H7 (cell line): Measurements from ENCODE around the gene KHDC1. TPM values are rescaled to one million over a fixed set of nuclear protein-coding genes. Genes with fewer than 3 reads are reported as not detected.

Experiments used
- total RNA-seq: library from RNA; depleted of rRNA; stranded (reverse); fragments of >200 nt; shearing (Covaris generic); gene quantifications from 2 replicates; pipeline ENCODE4 v1.2.3, GENCODE V29; 2014; rRNA removed

The KHDC1 gene
- total RNA-seq, 1 experiment from 2014 or later = 4.5 TPM

Other genes with a start within 250 kb of the KHDC1 start
- 0.28 TPM in 1 of 2 replicates, not detected in the other for gene KHDC1L, start 37.7 kb downstream of the KHDC1 start, total RNA-seq
- 0.97 and 2.1 TPM in 2 replicates for gene DPPA5, start 91.1 kb upstream of the KHDC1 start, total RNA-seq
- gene KHDC3L, start 99.5 kb upstream of the KHDC1 start, total RNA-seq = 0.87 TPM in 1 of 2 replicates, not detected in the other
- gene OOEP, start 106.7 kb upstream of the KHDC1 start, total RNA-seq = not detected in 2 replicates
- 0.07 and 0.15 TPM in 2 replicates for gene DDX43, start 131.6 kb upstream of the KHDC1 start, total RNA-seq
- 0.55 and 0.76 TPM in 2 replicates for gene CGAS, start 189.1 kb upstream of the KHDC1 start, total RNA-seq
- 50.9 and 58.9 TPM in 2 replicates for gene MTO1, start 198.5 kb upstream of the KHDC1 start, total RNA-seq